Peyer's patch (tissue), 4 donors: Measurements from ENCODE around the gene EIF4EBP2. TPM values are rescaled to one million over a fixed set of nuclear protein-coding genes. Genes with fewer than 3 reads are reported as not detected.

ENCODE experiments used
- DNase-seq, 3 donors: peaks; one replicate each; pipeline ENCODE4 v3.0.0-alpha.2; 2017 to 2019
- H3K27ac ChIP-seq, 4 donors: fragments of 200-600 bp; sonication (generic); one replicate each; pipeline ENCODE4 v1.5.1; 2016 to 2019
- H3K27me3 ChIP-seq, 2 donors: fragments of 200-600 bp; sonication (generic); one replicate each; pipeline ENCODE4 v1.5.1; 2019
- H3K36me3 ChIP-seq, 3 donors: fragments of 200-600 bp; sonication (generic); one replicate each; pipeline ENCODE4 v1.5.1; 2016 to 2019
- H3K4me1 ChIP-seq, 4 donors: fragments of 200-600 bp; sonication (generic); one replicate each; pipeline ENCODE4 v1.5.1; 2016 to 2019
- H3K4me3 ChIP-seq, 4 donors: fragments of 200-600 bp; sonication (generic); 1 replicate in 3 of 4; 2 replicates in 1 of 4; pipeline ENCODE4 v1.5.1; 2016 to 2019; ENCODE audit warnings: mild to moderate bottlenecking in 1 of 4
- H3K9me3 ChIP-seq, 4 donors: fragments of 200-600 bp; sonication (generic); one replicate each; pipeline ENCODE4 v1.5.1; 2016 to 2019; ENCODE audit warnings: mild to moderate bottlenecking in 1 of 4
- POLR2A ChIP-seq, 2 donors: fragments of 450-650 bp; IDR thresholded peaks; one replicate each; pipeline ENCODE4 v1.5.1; 2017; ENCODE audit warnings: antibody characterized with exemption in 2 of 2, mild to moderate bottlenecking in 2 of 2, moderate library complexity in 2 of 2
- total RNA-seq, 4 donors: library from RNA; depleted of rRNA; stranded (reverse); fragments of >200 nt; gene quantifications; one replicate each; pipeline ENCODE4 v1.1.0, GENCODE V29; 2016
- TF ChIP-seq, protein P1 (sequence below), 6 experiments: fragments of 450-650 bp in 4 of 6; fragments of 200-600 bp in 2 of 6; sonication (generic) in 1 of 6; IDR thresholded peaks; one replicate each; pipeline ENCODE4 v1.5.1; 2017 to 2019; ENCODE audit warnings: antibody characterized with exemption in 6 of 6, mild to moderate bottlenecking in 3 of 6, moderate library complexity in 1 of 6

The EIF4EBP2 gene
- total RNA-seq, 4 donors from 2014 or later, result 64.4 to 129 (median 93.0) TPM

DNA sequence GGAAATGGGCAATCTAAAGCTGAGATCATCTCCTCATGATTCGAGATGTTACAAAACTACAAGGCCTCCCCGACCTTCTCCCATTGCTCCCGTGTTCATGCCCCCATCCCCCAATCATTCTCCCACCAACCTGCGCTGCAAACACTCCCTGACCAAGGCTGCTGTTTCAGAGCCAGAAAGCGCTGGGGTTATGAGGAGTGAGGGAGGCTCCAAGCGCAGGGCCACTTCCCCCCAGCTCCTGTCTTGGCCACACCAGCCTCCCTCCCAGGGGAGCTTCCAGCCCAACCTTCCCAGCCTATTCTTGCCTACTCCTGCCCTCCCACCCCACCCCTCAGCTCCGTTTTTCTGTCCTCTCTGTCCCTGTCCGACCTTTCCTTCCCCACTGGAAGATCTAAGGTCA is 52.2 kb downstream of the EIF4EBP2 start:
- Histone ChIP-seq H3K4me3 (no peak overlapping the region), H3K9me3 (no peaks in the 10 kb centered on the region), H3K4me1 (peaks cover 0 to 17% (median 10%) of the 10 kb centered on the region in 4 donors), H3K27ac (no peak overlapping the region), H3K36me3 (no peaks in the 10 kb centered on the region), H3K27me3 (no peaks in the 10 kb centered on the region)
- DNase-seq, result no peak
- TF ChIP-seq POLR2A (IDR thresholded peaks at IDR 0.05), result no peak
- TF ChIP-seq, protein P1, sequence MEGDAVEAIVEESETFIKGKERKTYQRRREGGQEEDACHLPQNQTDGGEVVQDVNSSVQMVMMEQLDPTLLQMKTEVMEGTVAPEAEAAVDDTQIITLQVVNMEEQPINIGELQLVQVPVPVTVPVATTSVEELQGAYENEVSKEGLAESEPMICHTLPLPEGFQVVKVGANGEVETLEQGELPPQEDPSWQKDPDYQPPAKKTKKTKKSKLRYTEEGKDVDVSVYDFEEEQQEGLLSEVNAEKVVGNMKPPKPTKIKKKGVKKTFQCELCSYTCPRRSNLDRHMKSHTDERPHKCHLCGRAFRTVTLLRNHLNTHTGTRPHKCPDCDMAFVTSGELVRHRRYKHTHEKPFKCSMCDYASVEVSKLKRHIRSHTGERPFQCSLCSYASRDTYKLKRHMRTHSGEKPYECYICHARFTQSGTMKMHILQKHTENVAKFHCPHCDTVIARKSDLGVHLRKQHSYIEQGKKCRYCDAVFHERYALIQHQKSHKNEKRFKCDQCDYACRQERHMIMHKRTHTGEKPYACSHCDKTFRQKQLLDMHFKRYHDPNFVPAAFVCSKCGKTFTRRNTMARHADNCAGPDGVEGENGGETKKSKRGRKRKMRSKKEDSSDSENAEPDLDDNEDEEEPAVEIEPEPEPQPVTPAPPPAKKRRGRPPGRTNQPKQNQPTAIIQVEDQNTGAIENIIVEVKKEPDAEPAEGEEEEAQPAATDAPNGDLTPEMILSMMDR (IDR thresholded peaks at IDR 0.05), result no peak

DNA sequence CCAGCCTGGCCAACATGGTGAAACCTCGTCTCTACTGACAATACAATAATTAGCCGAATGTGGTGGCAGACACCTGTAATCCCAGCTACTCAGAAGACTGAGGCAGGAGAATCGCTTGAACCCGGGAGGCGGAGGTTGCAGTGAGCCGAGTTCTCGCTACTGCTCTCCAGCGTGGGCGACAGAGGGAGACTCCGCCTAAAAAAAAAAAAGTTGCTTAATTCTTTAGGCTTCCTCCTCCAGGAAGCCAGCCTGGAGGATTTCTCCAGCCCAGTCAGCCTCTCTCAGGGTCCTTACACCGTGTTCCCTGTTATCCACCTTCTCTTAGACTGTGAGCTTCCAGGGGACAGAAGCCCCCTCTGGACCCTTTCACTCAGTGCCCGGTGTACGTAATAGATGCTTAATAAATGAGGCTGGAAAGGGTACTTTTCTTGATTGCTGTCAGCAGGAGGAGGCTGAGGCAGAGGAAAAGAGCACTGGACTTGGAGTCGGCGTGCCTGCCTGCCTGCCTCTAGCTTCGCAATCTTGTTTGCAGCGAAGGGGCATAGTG is 53.9 kb downstream of the EIF4EBP2 start:
- H3K36me3 ChIP-seq, result no peaks in the 10 kb centered on the region
- TF ChIP-seq, protein P1 (IDR thresholded peaks at IDR 0.05), result no peak
- no peak for TF ChIP-seq POLR2A (IDR thresholded peaks at IDR 0.05)
- DNase-seq, result no peak
- no peaks in the 10 kb centered on the region for H3K9me3 ChIP-seq
- H3K27ac ChIP-seq, result peak overlapping the region in 1 of 4 donors; percentile 68
- peak overlapping the region in 3 of 4 donors; percentile 6 to 39 (median 39) for H3K4me3 ChIP-seq
- peaks cover 0 to 17% (median 10%) of the 10 kb centered on the region in 4 donors for H3K4me1 ChIP-seq
- no peaks in the 10 kb centered on the region for H3K27me3 ChIP-seq

- Histone ChIP-seq H3K4me3 (peak overlapping the region in 3 of 4 donors; percentile 6 to 39 (median 39)), H3K9me3 (no peaks in the 10 kb centered on the region), H3K4me1 (peaks cover 0 to 17% (median 10%) of the 10 kb centered on the region in 4 donors), H3K36me3 (no peaks in the 10 kb centered on the region), H3K27ac (peak overlapping the region in 3 of 4 donors; percentile 0 to 68 (median 31)), H3K27me3 (no peaks in the 10 kb centered on the region)
- peak; percentile 18 to 68 (median 63) for DNase-seq
- TF ChIP-seq, protein P1 (IDR thresholded peaks at IDR 0.05), result peak in 1 of 6 experiments; percentile 1
- TF ChIP-seq POLR2A (IDR thresholded peaks at IDR 0.05), result no peak
Measured at GRCh38 chr10:70458329-70459060, 54.5 kb downstream of the EIF4EBP2 start.

DNA sequence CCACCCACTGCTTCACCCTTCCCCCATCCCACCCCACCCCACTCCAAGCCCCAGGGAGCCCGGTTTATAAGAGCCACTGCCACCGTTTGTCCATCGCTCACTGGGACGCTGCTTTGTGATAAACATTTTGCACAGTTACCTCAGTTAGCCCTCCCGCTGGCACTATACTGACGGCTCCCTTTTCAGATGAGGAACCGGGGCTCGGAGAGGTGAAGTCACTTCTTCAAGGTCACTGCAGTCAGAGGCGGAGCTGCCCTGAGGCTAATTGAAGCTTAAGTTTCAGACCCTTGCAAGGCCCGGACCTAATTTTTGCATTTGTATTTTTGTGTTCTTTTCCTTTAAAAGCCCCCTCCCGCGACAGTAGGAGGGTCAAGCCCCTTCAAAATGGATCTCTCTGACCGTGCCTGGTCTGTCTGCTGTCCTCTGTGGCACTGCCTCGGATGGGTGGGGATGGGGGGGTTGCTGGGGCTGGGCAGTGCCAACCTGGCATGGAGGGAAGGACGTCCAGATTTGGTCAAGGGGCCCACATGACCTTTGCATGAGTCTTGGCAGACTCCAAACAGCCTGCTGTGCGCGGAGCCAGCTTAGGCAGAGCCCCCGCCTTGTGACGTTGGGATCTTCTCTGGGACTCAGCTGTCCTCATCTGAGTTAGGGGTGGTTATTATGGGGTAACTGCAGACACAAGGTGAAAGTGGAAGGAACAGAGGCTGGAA is 55.3 kb downstream of the EIF4EBP2 start:
- TF ChIP-seq POLR2A (IDR thresholded peaks at IDR 0.05), result no peak
- TF ChIP-seq, protein P1 (IDR thresholded peaks at IDR 0.05), result no peak
- Histone ChIP-seq H3K4me3 (peak overlapping the region in 1 of 4 donors; percentile 39), H3K27me3 (no peaks in the 10 kb centered on the region), H3K4me1 (peaks cover 0 to 17% (median 10%) of the 10 kb centered on the region in 4 donors), H3K27ac (peak overlapping the region in 2 of 4 donors; percentile 0 to 68), H3K9me3 (no peaks in the 10 kb centered on the region), H3K36me3 (no peaks in the 10 kb centered on the region)
- DNase-seq, result no peak

GRCh38 chr10:70459774-70460490 is 56.0 kb downstream of the EIF4EBP2 start:
- H3K9me3 ChIP-seq, result no peaks in the 10 kb centered on the region
- TF ChIP-seq, protein P1 (IDR thresholded peaks at IDR 0.05), result no peak
- TF ChIP-seq POLR2A (IDR thresholded peaks at IDR 0.05), result no peak
- H3K27me3 ChIP-seq, result no peaks in the 10 kb centered on the region
- H3K4me3 ChIP-seq, result no peak overlapping the region
- peak overlapping the region in 1 of 4 donors; percentile 68 for H3K27ac ChIP-seq
- no peak for DNase-seq
- no peaks in the 10 kb centered on the region for H3K36me3 ChIP-seq
- H3K4me1 ChIP-seq, result peaks cover 0 to 17% (median 10%) of the 10 kb centered on the region in 4 donors
